ENCODE results near the gene CLPTM1.
"Not testable (repeated sequence)": the region's sequence is repeated elsewhere in the genome, so short reads cannot be mapped to it uniquely, and the experiment has no call there.

The CLPTM1 gene

GRCh38 chr19:44954649-44955504 is at the start of gene CLPTM1:
Gene CLPTM1, plus strand, starts transcription at chr19:44955380. Its CDS starts 16 bp downstream, at chr19:44955396.
- peak; percentile 91 to 92 for DNase-seq

DNA sequence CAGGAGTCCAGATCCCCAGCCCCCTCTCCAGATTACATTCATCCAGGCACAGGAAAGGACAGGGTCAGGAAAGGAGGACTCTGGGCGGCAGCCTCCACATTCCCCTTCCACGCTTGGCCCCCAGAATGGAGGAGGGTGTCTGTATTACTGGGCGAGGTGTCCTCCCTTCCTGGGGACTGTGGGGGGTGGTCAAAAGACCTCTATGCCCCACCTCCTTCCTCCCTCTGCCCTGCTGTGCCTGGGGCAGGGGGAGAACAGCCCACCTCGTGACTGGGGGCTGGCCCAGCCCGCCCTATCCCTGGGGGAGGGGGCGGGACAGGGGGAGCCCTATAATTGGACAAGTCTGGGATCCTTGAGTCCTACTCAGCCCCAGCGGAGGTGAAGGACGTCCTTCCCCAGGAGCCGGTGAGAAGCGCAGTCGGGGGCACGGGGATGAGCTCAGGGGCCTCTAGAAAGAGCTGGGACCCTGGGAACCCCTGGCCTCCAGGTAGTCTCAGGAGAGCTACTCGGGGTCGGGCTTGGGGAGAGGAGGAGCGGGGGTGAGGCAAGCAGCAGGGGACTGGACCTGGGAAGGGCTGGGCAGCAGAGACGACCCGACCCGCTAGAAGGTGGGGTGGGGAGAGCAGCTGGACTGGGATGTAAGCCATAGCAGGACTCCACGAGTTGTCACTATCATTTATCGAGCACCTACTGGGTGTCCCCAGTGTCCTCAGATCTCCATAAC is 49.6 kb upstream of the CLPTM1 start, which contains the start of gene APOE:
APOE (plus strand) TSS at position 360 of the 724 bp plus-strand sequence. CDS start 829 bp downstream, outside the sequence.
- DNase-seq: no peak

GRCh38 chr19:44907613-44908012 is 47.6 kb upstream of the CLPTM1 start:
- no peak for DNase-seq

GRCh38 chr19:44908074-44908835 is 46.9 kb upstream of the CLPTM1 start:
- DNase-seq: no peak

GRCh38 chr19:44908836-44909261 is 46.3 kb upstream of the CLPTM1 start:
- no peak for DNase-seq

GRCh38 chr19:44909775-44910174 is 45.4 kb upstream of the CLPTM1 start:
- DNase-seq: no peak

- not testable (repeated sequence) for DNase-seq
These were observed 43.3 kb upstream of the CLPTM1 start for GRCh38 chr19:44911896-44912295.

- DNase-seq: no peak
These were observed 42.3 kb upstream of the CLPTM1 start for GRCh38 chr19:44912854-44913253.

DNA sequence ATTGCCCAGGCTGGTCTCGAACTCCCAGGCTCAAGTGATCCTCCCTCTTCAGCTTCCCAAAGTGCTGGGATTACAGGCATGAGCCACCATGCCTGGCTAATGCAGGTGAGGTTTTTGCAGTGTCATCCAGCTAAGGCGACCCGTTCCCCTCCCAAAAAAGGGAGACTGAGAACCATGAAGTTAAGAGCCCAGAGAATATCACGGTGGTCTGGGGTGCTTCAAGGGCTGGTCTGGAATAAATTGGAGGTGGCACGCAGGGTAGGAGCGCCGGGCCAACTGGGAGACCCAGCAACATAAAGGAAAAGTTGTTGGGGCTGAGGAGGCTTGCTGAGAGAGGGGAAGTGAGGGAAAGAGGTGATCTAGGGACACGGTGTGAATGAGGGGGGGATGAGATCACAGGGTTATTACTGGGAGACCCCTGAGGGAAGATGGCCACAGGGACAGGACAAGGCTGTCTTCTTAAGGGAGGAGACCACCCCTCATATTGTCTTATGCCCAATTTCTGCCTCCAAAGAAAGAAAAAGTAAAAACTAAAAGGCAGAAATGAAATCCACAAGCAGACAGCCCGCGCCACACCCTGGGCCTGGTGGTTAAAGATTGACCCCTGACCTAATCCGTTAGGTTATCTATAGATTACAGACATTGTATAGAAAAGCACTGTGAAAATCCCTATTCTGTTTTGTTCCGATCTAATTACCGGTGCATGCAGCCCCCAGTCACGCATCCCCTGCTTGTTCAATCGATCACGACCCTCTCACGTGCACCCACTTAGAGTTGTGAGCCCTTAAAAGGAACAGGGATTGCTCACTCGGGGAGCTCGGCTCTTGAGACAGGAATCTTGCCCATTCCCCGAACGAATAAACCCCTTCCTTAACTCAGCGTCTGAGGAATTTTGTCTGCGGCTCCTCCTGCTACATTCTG is 41.4 kb upstream of the CLPTM1 start:
- not testable (repeated sequence) for DNase-seq

GRCh38 chr19:44914433-44915206 is 40.6 kb upstream of the CLPTM1 start, which contains the start of gene APOC1:
Gene APOC1, plus strand, starts transcription at chr19:44914608. Its CDS starts 284 bp downstream, at chr19:44914892.
- peak in 1 of 2 experiments; percentile 10 for DNase-seq

GRCh38 chr19:44924243-44924725 is 30.9 kb upstream of the CLPTM1 start:
- DNase-seq: no peak

GRCh38 chr19:44925114-44925891 is 29.9 kb upstream of the CLPTM1 start:
- DNase-seq: peak; percentile 62 to 68

DNA sequence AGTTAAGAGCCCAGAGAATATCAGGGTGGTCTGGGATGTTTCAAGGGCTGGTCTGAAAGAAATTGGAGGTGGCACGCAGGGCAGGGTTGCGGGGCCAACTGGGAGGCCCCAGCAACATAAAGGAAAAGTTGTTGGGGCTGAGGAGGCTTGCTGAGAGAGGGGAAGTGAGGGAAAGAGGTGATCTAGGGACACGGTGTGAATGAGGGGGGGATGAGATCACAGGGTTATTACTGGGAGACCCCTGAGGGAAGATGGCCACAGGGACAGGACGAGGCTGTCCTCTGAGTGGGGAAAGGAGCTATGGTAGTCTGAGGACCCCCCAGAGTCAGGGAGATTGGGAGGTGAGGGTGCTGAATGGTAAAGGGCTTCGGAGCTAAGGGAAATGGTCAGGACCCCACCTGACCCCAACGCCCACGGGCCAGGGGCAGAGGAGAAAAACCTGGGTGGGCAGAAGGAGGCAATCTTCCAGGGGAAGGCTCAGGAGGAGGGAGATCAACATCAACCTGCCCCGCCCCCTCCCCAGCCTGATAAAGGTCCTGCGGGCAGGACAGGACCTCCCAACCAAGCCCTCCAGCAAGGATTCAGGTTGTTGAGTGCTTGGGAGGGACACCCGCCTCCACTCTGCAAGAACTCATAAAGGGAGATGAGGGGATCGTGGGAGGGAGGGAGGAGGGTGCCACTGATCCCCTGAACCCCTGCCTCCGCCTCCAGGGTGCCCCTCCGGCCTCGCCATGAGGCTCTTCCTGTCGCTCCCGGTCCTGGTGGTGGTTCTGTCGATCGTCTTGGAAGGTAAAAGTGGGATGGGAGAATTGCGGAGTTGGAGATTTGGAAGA is 28.7 kb upstream of the CLPTM1 start:
- not testable (repeated sequence) for DNase-seq

DNA sequence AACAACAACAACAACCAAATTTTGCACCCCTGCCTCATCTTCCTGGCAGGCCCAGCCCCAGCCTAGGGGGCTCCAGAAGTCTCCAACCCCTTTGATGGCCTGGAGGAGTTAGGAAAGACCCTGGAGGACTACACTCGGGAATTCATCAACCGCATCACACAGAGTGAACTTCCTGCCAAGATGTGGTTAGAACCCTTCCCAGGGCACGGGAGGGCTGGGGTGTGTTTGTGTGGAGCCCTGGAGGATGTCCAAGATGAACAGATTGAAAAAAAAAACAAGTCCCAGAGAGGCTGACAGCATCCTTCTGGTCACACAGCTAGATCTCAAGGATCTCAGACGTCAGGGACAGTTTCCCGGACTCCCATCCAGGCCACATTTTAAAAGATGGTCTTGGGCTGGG is 27.4 kb upstream of the CLPTM1 start:
- DNase-seq: no peak

DNA sequence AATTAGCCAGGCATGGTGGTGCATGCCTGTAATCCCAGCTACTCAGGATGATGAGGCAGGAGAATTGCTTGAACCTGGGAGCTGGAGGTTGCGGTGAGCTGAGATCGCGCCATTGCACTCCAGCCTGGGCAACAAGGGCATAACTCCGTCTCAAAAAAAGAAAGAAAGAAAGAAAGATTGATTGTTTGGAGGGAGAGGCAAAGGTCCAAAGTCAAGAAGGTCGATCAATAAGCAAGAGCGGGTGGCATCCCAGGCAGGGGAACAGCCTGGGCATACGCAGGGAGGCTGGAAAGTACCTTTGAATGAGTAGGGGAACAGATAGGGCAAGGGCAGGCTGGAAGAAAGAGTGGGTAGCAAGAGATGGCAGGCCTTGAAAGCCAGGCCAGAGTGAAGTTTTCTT is 25.1 kb upstream of the CLPTM1 start:
- no peak for DNase-seq

GRCh38 chr19:44931541-44931940 is 23.6 kb upstream of the CLPTM1 start:
- no peak for DNase-seq

DNA sequence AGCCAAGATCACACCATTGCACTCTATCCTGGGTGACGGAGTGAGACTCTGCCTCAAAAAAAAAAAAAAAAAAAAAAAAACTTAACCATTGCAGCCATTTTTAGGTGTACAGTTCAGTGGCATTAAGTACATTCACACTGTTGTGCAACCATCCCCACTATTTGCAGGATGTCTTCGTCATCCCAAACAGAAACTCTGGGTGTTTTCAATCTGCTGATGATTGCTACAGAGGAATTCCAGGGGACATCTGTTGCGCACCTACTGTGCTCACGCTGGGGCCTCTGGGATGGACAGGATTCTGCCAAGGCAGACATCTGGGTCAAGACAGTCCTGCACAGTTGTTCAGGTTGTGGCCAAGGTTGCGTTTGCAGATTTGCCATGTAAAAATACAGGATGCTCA is 15.5 kb upstream of the CLPTM1 start:
- DNase-seq: peak in 1 of 2 experiments; percentile 4

GRCh38 chr19:44942067-44942571 is 13.1 kb upstream of the CLPTM1 start, which contains the start of gene APOC4:
Gene APOC4, plus strand, starts transcription at chr19:44942237. Its CDS starts 41 bp downstream, at chr19:44942278.
- DNase-seq: no peak

Data from AML-193 (cell line).